AG08395 (cell line): Measurements from ENCODE around the gene PGLYRP4.
"Not testable (repeated sequence)": the region's sequence is repeated elsewhere in the genome, so short reads cannot be mapped to it uniquely, and the experiment has no call there.

Experiments
- DNase-seq: peaks from one replicate; pipeline ENCODE4 v3.0.0; 2012; ENCODE audit warnings: mixed read lengths, low spot score

PGLYRP4 gene

DNA sequence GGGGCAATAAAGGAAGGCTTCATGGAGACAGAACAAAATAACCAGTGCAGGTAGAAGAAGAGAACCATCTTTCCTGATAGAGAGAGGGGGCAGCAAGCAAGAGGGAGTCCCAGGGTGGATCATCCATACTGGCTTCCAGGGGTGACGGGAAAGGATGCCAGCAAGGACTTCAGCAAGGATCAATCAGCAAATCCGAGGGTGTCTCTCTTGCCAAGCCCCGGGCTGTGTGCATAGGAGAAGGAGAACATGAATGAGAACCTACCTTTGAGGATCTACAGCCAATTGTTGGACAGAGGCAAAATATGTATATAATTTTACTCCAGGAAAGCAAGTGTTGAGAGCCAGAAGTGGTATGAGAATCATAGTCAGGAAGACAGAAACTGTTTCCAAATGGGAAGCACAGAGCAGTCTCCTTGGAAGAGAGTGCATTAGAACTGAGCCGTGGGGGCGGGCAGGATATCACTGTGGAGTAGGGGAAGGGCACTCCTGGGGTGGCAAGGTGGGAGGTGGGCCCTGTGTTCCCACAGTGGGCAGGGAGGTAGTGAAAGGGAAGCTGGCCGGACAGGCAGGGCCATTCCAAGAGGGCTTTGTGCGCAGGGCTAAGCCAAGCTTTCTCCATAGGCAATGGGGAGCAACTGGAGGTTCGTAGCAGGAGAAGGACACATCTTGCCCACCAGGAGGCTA, 7.9 kb upstream of the PGLYRP4 start:
- no peak for DNase-seq

DNA sequence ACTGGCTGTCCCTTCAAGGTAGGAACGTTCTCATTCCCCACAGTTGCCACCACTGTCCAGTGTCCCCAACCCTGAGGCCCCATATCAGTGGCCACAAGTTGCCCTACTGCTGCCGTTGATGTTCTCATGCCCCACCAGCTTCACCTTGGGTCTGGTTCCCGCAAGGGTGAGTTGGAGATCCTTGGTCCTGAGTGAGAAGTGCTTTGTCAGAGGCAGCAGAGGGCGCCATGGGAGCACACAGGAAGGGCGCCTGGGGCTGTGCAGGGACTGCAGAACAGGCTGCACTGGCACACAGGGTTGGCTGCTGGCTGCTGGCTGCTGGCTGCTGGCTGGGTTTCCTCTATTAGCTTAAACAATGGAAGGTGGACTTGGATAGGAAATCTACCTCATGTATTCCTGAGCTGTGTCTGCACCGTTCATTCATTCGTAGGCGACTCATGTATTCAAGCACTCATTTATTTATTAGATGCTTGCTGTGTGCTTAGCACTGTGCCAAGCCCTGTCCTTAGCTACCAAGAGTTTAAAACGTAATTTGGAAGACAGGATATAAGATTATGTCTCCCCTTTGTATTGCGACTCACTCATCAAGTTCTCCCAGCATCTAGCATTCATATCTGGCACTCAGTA, 6.9 kb upstream of the PGLYRP4 start:
- peak; percentile 54 for DNase-seq

DNA sequence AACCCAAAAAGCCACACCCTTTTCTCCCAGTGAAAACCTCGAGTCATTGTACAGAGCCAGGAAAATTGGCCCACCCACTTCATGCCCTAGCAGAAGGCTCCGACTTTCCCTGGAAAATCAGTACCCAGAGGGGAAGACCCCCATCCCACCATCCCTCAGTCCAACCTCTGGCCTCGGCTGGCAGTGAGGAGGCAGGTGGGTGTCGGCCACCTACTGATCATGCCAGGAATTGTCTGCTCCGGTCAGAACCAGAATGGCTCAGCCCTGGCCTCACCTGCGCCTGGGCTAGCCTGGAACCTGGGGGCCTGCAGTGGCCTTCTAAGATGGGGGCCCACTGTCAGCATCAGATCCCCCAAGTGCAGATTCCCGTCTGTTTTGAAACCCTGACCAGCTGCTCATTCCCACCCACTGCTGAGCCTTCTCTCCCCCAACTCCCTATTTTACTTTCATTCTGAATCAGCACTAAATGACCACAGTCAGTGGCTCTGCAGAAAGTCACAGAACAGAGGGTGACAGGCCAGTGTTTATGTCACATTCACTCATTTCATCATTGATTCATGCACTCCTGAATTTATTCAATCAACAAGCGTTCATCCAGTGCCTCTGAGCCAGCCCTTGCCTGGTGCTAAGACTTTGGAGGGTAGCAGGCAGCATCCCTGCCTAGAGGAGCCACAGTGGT, 6.0 kb upstream of the PGLYRP4 start:
- no peak for DNase-seq

DNA sequence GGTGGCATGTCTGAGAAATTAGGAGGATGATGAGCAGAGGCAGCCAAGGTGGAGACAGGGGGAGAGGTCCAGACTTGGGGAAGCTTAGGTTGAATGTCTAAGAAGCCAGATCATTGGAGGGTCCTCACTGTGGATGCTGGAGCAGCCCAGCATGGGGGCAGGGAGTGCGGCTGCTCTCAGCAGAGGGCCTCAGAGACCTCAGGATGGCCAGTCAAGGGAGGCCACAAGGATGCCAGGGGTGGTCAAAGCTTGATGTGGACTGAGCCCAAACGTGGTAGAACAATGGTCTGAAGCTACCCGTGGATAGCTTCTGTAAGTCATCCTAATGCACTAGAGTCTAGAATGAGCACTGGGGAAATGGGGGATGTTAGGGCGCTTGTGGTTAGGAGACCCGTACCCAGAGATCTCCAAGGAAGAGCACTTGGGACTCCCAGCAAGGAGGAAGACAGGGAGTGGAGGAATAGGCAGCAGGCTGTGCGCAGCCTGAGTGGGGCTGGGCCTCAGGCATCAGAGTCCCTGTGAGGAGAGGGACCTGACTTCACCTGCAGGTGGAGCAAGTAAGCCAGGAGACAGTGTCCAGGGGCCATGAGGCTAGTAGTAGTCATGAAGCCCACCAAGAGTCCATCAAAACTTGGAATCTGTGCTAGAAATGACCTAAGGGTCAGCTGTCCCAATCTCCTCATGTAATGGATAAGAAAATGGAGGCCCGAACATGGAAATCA, 4.7 kb upstream of the PGLYRP4 start:
- DNase-seq = peak; percentile 30

DNA sequence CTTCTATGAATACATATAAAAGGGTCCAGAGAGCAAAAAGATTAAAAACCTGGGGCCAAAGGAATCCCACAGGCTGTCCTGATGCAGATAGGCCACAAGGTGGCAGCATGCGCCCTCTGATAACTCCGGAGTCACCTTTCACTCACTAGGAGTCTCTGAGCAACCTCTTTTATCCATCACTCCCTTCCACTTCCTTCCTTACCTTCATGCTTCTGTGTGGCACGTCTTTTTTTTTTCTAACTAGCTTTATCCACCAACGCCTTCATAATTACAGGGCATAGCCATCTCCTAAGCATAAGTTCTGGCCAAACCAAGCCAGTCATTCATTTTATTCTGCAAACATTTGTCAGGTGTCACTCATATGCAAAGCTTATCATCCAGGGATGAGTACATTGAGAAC, 3.9 kb upstream of the PGLYRP4 start:
- peak; percentile 82 for DNase-seq

DNA sequence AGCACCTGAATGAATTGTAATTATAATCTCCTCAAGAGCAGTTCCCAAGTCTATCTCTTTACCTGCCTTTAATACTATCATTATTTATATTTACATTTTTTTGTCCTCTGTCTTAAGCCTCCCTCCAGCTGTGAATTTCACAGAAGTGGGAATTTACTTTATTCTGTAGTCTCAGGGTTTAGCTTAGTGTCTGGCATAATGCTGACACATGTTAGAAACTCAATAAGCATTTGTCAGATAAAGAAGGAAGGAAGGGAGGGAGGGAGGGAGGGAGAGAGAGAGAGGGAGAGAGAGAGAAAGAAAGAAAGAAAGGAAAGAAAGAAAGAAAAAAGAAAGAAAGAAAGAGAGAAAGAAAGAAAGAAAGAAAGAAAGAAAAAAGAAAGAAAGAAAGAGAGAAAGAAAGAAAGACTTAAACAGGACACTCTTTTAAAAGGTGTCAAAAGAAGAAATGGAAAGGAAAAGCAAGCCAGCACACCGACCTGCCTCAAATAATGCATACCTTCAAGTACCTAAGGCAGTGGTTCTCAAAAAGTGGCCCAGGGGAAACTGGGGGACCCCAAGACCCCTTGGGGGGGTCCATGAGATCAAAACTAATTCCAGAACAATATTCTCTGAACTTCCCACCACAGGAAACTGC, 1.8 kb upstream of the PGLYRP4 start:
- DNase-seq = no peak

DNA sequence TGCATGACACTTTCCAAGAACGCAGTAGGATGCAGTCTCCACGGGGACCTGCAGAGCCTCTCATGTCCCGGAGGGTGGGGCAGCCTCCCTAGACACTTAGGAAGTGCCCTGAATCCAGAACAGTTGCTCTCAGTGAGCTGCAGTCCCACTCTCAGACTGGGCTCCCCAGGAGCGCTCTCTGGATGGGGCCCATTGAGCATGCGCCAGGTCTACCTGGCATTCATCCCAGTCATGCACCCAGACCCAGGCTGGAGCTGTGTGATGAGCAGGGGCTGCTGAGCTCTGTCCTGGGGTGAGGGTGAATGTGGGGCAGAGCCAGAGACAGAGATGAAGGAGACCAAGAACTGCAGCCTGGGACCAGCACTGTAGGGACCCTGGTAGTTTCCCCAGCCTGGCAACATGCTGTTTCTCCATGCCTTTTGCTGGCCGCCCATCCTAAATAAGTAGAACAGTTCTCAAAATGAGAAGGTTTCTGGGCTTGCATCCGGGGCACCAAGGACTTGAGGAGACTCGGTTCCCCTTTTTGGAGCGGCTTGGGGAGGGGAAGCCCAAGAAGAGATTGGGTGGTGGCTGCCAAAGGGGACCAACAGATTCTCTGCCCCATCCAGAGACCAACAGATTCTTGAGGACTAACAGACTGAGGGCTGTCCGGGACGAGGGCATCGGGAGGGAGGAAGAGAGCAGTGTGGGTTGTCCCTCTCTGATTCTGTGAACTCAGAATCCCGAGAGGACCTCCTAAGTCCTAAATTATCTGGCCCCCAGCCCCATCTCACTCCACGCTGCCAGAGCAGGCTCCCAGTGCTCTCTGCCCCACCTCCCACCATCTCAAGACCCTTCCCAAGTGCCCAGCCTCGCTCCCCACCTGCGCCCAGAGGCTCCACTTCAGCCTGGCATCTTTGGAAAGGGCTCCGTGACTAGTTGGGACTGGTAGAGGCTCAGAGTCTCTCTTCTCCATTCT, 1.0 kb upstream of the PGLYRP4 start:
- no peak for DNase-seq

DNA sequence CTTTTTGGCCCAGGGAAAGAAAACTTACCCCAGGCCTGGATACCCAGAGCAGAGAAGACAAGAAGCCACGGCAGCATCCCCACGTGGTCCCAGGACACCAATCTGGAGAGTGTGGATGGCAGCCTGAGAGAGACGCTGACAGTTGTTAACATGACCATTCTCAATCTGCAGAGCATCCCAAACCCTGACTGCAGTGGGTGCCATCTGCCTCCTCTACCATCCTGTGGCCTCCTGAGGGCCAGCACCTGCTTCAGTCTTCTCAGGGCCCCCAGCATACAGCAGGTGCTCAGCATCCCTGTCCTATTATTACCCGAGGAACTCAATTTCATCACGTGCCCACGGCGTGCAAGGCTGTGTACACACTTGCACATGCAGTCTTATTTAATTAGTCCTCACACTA, 785 bp downstream of the PGLYRP4 start:
- DNase-seq = no peak

DNA sequence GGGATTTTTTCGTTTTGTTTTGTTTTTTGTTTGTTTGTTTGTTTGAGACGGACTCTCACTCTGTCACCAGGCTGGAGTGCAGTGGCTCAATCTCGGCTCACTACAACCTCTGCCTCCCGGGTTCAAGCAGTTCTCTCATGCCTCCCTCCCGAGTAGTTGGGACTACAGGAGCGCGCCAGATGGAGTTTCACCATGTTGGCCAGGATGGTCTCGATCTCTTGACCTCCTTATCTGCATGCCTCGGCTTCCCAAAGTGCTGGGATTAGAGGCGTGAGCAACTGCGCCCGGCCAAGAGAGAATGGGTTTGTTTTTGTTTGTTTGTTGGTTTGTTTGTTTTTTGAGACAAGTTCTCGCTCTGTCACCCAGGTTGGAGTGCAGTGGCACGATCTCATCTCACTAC, 1.6 kb downstream of the PGLYRP4 start:
- not testable (repeated sequence) for DNase-seq

DNA sequence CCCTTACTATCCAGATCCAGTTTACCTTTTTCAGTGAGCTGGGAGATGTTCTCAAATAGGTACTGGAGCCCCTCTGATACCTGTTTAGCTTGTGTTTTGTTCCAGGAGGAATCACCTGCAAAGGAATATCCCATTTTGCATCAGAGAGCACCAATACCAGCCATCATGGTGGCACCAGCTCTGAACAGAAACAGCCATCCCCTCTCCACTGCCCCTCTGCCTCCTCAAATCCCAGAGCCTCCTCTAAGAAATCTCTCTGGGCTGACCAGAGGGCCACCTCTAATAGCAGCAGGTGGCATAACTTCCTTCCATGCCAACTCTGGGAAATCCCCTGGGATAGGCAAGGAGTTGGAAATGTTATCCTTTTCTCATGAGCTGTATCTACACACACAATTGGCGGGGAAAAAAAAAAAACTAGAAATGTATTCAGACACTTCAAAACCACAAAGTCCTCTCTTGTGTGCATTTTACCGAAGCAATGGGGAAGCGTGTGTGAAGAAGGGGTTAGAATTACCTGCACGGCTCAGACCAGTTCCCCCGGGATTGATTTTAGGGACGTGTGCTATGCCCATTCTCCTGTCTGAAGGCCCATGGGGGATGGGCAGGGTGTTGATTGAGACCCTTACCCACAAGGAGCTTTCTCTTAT, 2.4 kb downstream of the PGLYRP4 start:
- no peak for DNase-seq

DNA sequence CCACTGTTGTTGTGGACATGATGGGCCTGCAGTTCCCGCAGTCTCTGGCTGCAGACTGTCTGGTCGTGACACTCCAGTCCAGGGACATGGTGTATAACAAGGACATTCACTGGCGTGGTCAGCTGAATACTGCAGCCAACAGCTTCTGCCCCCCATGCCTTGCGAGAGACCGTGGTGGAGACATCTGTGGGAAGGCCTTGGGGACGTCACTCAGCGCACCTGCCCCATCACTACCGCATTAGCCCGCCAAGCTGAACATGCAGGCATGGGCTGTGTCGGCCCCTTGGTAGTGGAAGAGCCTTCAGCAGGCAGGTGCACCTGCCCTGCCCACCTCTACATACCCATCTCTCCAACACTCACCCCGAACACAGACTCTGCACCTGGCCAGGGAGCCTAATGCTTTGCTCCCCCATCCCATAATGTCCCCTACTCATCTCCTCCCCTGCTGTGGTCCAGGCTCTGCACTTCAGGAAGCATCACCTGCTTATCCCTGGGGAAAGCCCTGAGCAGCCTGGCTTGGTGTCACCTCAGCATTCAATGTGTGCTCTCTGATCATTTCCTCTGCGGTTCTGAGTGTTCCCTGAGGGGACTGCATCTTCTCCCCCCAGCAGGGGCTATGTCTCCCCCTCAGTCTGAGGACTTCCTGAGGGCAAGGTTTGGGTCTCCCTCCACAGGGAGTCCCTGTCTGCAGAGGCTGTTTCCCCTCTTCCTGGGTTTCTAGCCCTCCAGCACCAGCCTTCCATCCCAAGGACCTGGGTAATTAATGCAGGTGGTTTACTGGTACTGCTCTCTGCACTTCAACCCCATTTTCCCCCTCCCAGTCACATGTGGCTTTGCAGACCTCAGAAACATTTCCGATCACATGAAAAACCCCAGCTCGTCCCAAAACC, 3.2 kb downstream of the PGLYRP4 start:
- DNase-seq = no peak

DNA sequence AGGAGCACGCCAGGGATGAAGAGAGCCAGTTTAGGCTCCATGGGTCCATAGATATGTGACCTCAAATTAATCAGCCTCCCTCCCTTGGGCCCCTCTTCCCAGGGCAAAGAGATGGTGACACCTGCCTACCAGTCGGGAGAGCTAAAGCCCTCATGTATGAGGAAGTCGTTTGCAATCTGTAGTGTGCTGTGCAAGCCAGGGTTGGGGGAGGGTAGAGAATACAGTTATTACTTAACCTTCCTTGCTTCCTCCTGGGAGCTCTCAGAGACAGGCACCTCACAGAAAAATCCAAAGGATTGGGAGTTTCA, 4.0 kb downstream of the PGLYRP4 start:
- no peak for DNase-seq

DNA sequence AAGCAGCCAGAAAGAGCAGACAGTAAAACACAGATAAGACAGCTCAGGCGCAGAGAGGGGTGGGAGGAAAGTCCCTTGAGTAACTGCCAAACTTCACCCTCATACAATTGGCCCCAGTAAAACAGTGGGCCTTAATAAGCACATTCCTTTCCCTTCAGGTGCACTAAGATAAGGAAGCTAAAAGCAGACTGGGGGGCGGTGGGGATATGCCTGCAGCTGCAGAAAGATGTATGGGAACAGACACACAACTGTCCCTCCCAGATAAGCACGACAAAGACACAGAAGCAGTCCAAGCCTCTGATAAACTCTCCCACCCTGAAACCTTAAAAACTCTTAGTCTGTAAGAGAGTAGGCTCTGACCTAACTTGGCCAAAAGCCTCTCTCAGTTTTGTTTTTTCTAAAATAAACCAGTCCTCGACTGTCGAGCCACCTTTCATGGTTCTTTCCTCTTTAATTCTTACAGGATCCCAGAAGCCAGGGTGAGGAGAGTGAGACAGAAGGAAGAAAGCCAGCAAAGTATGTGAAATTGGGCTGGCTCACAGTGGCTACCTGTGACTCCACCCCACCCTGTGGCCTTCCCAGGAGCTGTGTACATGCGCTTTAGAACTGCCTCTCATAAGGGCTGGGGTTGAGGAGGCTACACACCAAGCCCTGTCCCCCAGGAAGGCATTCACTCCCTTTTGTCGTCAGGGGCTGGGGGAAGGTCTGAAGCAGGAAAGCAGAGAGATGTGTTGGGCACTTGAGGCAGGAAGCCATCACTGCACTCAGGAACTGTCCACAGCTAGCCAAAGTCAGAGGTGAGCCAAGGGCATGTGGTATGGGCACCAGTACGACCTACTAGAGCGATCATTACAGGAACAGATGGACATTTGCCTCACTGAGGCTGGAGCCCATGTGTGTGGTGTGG, 4.6 kb downstream of the PGLYRP4 start:
- DNase-seq = no peak

DNA sequence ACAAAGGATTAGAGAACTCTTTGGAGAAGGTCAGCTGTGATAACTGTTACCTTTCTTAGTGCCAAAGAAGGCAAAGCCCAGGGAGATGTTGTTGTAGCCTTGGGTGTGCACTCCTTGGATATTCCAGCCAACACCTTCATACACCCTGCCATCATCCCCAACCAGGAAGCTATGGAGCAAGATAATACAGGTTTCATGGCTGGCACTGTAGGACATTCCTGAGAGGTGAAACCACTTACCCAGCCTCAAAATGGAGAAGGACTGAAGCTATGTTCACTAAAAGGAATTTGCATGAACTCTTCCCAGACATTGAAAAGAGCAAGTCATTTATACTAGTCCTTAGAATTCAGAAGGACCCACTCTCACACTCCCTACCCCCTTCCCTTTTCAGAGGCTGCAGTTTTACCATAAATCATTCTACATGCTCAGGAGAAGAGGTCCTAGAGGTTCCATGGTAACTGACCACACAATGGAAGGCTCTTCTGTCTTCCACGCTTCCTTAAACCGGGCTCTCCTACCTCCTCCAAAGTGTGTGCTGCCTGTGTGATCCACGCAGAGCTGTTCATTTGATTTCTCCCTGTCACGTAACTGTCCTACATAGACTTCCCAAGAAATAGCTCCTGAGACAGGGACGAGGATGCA, 5.5 kb downstream of the PGLYRP4 start:
- no peak for DNase-seq

DNA sequence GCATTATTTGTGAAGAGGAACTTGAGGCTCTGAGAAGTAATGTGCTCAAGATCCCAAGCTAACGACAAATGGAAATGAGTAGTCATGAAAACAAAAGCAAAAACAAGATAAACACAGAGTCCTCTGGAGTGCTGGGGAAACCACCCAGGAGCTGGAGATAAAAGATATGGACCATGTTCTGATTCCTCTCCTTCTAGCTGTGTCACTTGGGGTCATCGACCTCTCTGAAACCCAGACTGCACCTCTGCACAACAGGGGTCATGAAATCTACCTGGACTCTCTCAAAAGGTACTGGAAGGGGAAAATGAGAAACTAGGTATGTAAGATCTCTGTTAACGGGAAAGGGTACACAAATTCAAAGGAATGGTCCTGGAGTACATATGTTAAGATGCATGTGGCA, 6.5 kb downstream of the PGLYRP4 start:
- DNase-seq = no peak

DNA sequence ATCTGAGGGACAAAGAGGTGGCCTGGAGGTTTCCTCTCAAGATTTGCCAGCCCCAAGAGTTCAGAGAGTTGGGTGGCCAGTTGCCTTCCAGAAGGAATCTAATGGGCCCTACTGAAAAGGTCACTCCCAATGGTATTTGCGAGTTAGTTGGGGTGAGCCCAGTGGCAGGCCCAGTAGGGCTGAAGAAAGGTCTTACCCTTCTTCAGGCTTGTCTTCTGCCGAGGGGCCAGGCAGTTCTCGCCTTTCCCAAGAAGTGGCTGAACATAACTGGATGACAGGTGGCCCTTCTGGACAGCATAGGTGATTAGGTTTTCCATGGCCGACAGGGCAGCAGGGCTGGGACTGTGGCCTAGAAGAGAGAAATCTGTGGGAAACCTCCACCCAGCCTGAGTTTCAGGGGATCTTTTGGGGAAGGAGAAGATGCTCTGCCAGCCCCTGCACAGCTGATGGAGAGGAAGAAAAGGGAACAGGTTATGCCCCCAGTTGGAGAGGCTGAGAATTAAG, 7.2 kb downstream of the PGLYRP4 start:
- no peak for DNase-seq

DNA sequence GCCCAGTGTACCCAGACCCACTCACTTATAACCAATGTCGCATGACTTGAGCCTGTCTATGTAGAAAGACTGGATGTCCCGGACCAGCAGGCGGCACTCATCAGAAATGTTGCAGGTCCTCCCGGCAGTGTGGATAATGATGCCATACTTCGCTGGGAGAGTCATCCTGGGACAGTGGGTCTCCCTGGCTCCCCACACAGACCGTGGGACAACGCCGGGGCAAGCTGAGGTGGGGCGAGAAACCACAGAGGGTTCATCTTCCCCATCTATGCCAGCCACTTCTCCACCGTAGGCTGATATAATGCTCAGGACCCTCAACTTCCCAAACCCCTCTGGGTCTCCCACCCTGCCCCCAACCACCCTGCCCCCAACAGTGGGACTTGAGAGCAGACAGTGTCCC, 8.3 kb downstream of the PGLYRP4 start:
- DNase-seq = no peak

DNA sequence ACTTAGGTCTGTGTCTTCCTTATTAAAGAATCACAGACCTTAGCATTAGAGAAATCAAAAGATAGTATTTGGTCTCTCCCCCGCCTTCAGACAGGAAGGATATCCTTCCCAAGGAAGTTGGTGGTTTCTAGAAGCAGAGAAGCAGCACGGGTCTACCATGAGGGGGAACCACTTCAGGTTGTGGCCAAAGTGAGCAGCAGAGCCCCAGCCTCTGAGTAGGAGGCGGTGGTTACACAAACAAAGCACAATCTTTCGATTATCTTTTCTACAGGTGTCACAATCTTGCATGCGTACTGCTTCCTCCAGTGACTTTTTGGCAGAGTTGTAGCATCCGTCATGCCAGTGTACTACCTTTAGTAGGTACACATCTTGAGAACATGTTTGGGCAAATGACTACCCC, 8.8 kb downstream of the PGLYRP4 start:
- DNase-seq = no peak
